Osteocyte (in vitro differentiated cells): ENCODE results near the gene TSPAN3. TPM values are rescaled to one million over a fixed set of nuclear protein-coding genes. Genes with fewer than 3 reads are reported as not detected.

Experiments used
- DNase-seq: peaks from one replicate; pipeline ENCODE4 v3.0.0; 2021; ENCODE audit warnings: mixed read lengths; ENCODE audit not compliant: unreplicated experiment; ENCODE audit errors: extremely low spot score
- H3K27ac Mint-ChIP-seq: one replicate; pipeline ENCODE4 v1.8.0; 2021; ENCODE audit warnings: mild to moderate bottlenecking, mixed read lengths; ENCODE audit not compliant: unreplicated experiment
- H3K27me3 Mint-ChIP-seq: one replicate; pipeline ENCODE4 v1.8.0; 2021; ENCODE audit warnings: mixed read lengths; ENCODE audit not compliant: unreplicated experiment
- H3K36me3 Mint-ChIP-seq: one replicate; pipeline ENCODE4 v1.8.0; 2021; ENCODE audit warnings: mixed read lengths; ENCODE audit not compliant: unreplicated experiment
- H3K4me1 Mint-ChIP-seq: one replicate; pipeline ENCODE4 v1.8.0; 2021; ENCODE audit warnings: mixed read lengths; ENCODE audit not compliant: unreplicated experiment
- H3K4me3 Mint-ChIP-seq: one replicate; pipeline ENCODE4 v1.8.0; 2021; ENCODE audit warnings: mild to moderate bottlenecking, moderate library complexity, mixed read lengths; ENCODE audit not compliant: unreplicated experiment
- H3K9me3 Mint-ChIP-seq: one replicate; pipeline ENCODE4 v1.8.0; 2021; ENCODE audit warnings: mixed read lengths; ENCODE audit not compliant: unreplicated experiment
- CTCF ChIP-seq: fragments of 200-600 bp; sonication (generic); IDR thresholded peaks from 2 replicates; pipeline ENCODE4 v1.5.0; 2021; ENCODE audit warnings: antibody characterized with exemption, mild to moderate bottlenecking, moderate library complexity
- total RNA-seq: library from RNA; stranded (reverse); gene quantifications from 2 replicates; pipeline ENCODE4 v1.2.1, GENCODE V29; 2021

TSPAN3 gene
- total RNA-seq, 1 donor from 2014 or later: 296 TPM

DNA sequence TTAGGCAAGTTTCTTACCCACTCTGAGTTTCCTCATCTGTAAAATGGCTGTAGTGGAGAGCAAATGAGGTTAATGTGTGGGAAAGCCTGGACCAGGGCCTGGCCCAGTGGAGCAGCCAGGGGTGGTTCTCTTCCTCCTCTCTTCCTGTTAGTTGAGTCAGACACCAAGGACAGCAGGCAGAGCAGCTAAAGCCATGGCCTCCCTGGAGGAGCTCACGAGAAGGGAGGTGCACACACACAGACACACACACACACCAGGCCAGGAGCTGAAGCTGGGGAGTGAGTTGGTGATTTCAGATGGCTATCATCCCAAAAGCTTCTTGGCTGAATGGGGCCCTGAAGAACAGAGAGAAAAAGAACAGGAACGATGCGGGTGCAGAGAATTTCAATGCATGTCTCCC lies 33.2 kb upstream of the TSPAN3 start:
- Mint-ChIP-seq H3K27ac (no peak overlapping the region), H3K27me3 (no peaks in the 10 kb centered on the region), H3K9me3 (no peaks in the 10 kb centered on the region), H3K36me3 (peaks cover 3% of the 10 kb centered on the region), H3K4me3 (no peak overlapping the region), H3K4me1 (peaks cover 29% of the 10 kb centered on the region)
- no peak for DNase-seq
- no peak for TF ChIP-seq CTCF

DNA sequence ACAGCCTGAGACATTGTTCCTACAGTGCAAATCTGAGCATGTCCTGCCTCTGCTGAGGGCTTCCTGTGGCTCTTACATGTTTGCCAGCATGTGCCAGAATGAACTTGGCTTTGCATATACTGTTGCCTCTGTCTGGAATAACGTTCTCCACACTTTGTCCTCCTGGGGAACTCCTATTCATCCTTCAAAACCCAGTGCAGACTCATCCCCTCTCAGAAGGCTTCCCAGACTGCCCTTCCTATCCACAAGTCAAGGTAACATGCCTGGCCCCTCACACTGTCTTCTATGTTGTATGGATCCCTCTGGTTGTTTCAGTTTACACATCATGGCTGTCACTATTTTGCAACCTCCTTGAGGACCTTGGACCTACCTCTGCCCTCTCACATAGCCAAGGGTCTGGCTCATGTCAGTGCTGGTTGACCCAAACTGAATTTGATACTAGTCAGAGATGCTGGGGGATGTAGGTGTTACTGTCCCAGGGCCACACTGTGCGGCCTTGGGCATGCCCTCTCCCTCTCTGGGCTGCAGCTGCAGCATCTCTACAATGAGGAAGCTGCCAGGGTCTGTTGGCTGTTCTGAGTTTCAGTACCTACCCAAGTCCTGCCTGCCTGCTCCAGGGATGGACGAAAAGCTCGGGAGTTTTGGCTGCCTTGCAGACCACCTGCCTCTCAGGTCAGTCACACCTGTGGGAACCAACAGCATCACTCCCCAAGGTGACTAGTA lies 29.0 kb upstream of the TSPAN3 start:
- no peaks in the 10 kb centered on the region for H3K27me3 Mint-ChIP-seq
- peaks cover 3% of the 10 kb centered on the region for H3K36me3 Mint-ChIP-seq
- DNase-seq: no peak
- peaks cover 5% of the 10 kb centered on the region for H3K4me1 Mint-ChIP-seq
- no peak overlapping the region for H3K27ac Mint-ChIP-seq
- TF ChIP-seq CTCF: no peak
- no peak overlapping the region for H3K4me3 Mint-ChIP-seq
- H3K9me3 Mint-ChIP-seq: no peaks in the 10 kb centered on the region

- no peak overlapping the region for H3K27ac Mint-ChIP-seq
- H3K4me3 Mint-ChIP-seq: no peak overlapping the region
- H3K4me1 Mint-ChIP-seq: peaks cover 3% of the 10 kb centered on the region
- no peak for DNase-seq
- H3K36me3 Mint-ChIP-seq: no peaks in the 10 kb centered on the region
- no peaks in the 10 kb centered on the region for H3K9me3 Mint-ChIP-seq
- H3K27me3 Mint-ChIP-seq: no peaks in the 10 kb centered on the region
- no peak for TF ChIP-seq CTCF
These were observed 27.7 kb upstream of the TSPAN3 start for GRCh38 chr15:77098572-77098971.

GRCh38 chr15:77097921-77098320 lies 27.0 kb upstream of the TSPAN3 start:
- DNase-seq: no peak
- H3K4me1 Mint-ChIP-seq: peaks cover 9% of the 10 kb centered on the region
- TF ChIP-seq CTCF: no peak
- no peaks in the 10 kb centered on the region for H3K27me3 Mint-ChIP-seq
- H3K27ac Mint-ChIP-seq: no peak overlapping the region
- H3K9me3 Mint-ChIP-seq: no peaks in the 10 kb centered on the region
- no peaks in the 10 kb centered on the region for H3K36me3 Mint-ChIP-seq
- H3K4me3 Mint-ChIP-seq: no peak overlapping the region

DNA sequence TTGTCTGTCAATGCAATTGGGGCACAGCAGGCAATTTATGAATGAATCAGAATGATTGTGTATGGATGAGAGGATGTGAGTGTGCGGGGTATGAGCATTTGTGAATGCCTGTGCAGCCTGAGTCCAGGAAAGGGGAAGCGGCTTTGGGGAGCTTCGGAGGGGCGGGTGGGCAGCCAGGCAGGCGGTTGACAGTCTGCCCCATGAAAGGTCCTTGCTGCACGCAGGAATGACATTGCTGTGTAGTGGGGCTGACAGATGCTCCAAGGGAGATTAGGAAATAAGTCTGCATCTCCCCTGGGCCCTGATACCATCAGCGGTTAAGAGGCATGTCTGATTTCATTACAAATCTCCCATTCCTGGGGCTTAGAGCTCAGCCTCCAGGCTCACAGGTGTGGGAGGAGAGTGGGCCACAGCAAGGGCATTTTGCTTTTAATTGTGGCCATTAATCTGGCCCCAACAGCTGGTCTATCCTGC lies 26.4 kb upstream of the TSPAN3 start:
- TF ChIP-seq CTCF: no peak
- Mint-ChIP-seq H3K27ac (no peak overlapping the region), H3K27me3 (no peaks in the 10 kb centered on the region), H3K4me3 (no peak overlapping the region), H3K4me1 (peaks cover 11% of the 10 kb centered on the region), H3K9me3 (no peaks in the 10 kb centered on the region), H3K36me3 (no peaks in the 10 kb centered on the region)
- peak; percentile 40 for DNase-seq
